IMR-90 (cell line): ENCODE results near the gene GRHL3. TPM values are rescaled to one million over a fixed set of nuclear protein-coding genes. Genes with fewer than 3 reads are reported as not detected.
A peak's percentile ranks its signal among the peaks of the same experiment; 100 is the strongest.

Experiments
- ATAC-seq: fragments of 200-7000 bp; cut with Tn5 transposase; 2 replicates; pipeline ENCODE4 v1.9.1; 2020; ENCODE audit warnings: low read depth, mild to moderate bottlenecking, moderate library complexity
- BruUV-seq: library from RNA; stranded (reverse); fragments of 400-500 nt; replicated peaks from 2 replicates; lab custom pipeline; 2021; lab: Mats Ljungman, UMichigan
- CTCF ChIA-PET: fragments of 300-600 bp; formaldehyde crosslinking; extraction: SDS; loops from one replicate; lab custom pipeline; 2021; ENCODE audit warnings: antibody characterized with exemption; lab: Yijun Ruan, JAX
- POLR2A ChIA-PET: fragments of 300-600 bp; sonication (Branson Sonifier 250); formaldehyde crosslinking; loops from one replicate; lab custom pipeline; 2022; ENCODE audit warnings: antibody characterized with exemption; ENCODE audit not compliant: unreplicated experiment; lab: Charles Lee
- DNase-seq: peaks from one replicate; pipeline ENCODE4 v3.0.0; 2013
- H2AFZ ChIP-seq: replicated peaks from 2 replicates; pipeline ENCODE3; 2013; ENCODE audit warnings: low read length, mild to moderate bottlenecking; ENCODE audit not compliant: poor library complexity
- H2AK5ac ChIP-seq: 2 replicates; pipeline ENCODE4 v1.6.1; 2013; ENCODE audit warnings: low read depth, low read length, inconsistent platforms
- H2AK9ac ChIP-seq: replicated peaks from 2 replicates; pipeline ENCODE3; 2013; ENCODE audit warnings: mild to moderate bottlenecking, low read depth, low read length, moderate library complexity; ENCODE audit not compliant: poor library complexity
- H2BK120ac ChIP-seq: 2 replicates; pipeline ENCODE4 v1.6.1; 2013; ENCODE audit warnings: low read depth, low read length, inconsistent platforms
- H2BK15ac ChIP-seq: 3 replicates; pipeline ENCODE4 v1.6.1; 2013; ENCODE audit warnings: low read depth, low read length, inconsistent platforms
- H2BK20ac ChIP-seq: 2 replicates; pipeline ENCODE4 v1.6.1; 2013; ENCODE audit warnings: low read depth, mild to moderate bottlenecking, inconsistent platforms, low read length, moderate library complexity
- H2BK5ac ChIP-seq: 2 replicates; pipeline ENCODE4 v1.6.1; 2013; ENCODE audit warnings: mild to moderate bottlenecking, low read depth, low read length, inconsistent platforms; ENCODE audit not compliant: poor library complexity, severe bottlenecking
- H3K14ac ChIP-seq: replicated peaks from 2 replicates; pipeline ENCODE4 v1.6.1; 2013; ENCODE audit warnings: low read depth, low read length, inconsistent platforms
- H3K18ac ChIP-seq: 2 replicates; pipeline ENCODE4 v1.6.1; 2013; ENCODE audit warnings: low read depth, low read length, control low read depth
- H3K23ac ChIP-seq: 2 replicates; pipeline ENCODE4 v1.6.1; 2013; ENCODE audit warnings: low read depth, low read length, inconsistent platforms
- H3K27ac ChIP-seq: 2 replicates; pipeline ENCODE4 v1.5.1; 2013; ENCODE audit warnings: mild to moderate bottlenecking, control low read depth, low read length; ENCODE audit not compliant: insufficient read depth
- H3K27me3 ChIP-seq: 2 replicates; pipeline ENCODE4 v1.6.1; 2013; ENCODE audit warnings: low read length; ENCODE audit not compliant: control insufficient read depth, insufficient read depth
- H3K36me3 ChIP-seq: 2 replicates; pipeline ENCODE4 v1.6.1; 2013; ENCODE audit warnings: low read length, mixed read lengths; ENCODE audit not compliant: control insufficient read depth, insufficient read depth
- H3K4ac ChIP-seq: 2 replicates; pipeline ENCODE4 v1.6.1; 2013; ENCODE audit warnings: low read depth, low read length, inconsistent platforms
- H3K4me1 ChIP-seq: 2 replicates; pipeline ENCODE4 v1.6.1; 2013; ENCODE audit warnings: low read length, mixed read lengths; ENCODE audit not compliant: control insufficient read depth, insufficient read depth
- H3K4me2 ChIP-seq: 2 replicates; pipeline ENCODE4 v1.6.1; 2013; ENCODE audit warnings: low read depth, mild to moderate bottlenecking, control low read depth, low read length, moderate library complexity
- H3K4me3 ChIP-seq: 2 replicates; pipeline ENCODE4 v1.5.1; 2013; ENCODE audit warnings: low read depth, mild to moderate bottlenecking, control low read depth, low read length, moderate library complexity; ENCODE audit not compliant: insufficient read depth
- H3K56ac ChIP-seq: 2 replicates; pipeline ENCODE4 v1.6.1; 2013; ENCODE audit warnings: low read length, inconsistent platforms; ENCODE audit not compliant: insufficient read depth; ENCODE audit errors: extremely low read depth
- H3K79me1 ChIP-seq, 2 experiments: 2 replicates each; pipeline ENCODE4 v1.6.1; 2013; ENCODE audit warnings: low read length in 2 of 2, inconsistent platforms in 1 of 2, low read depth in 1 of 2
- H3K9ac ChIP-seq: 2 replicates; pipeline ENCODE4 v1.6.1; 2013; ENCODE audit warnings: low read depth, low read length, control low read depth
- H3K9me1 ChIP-seq: 2 replicates; pipeline ENCODE4 v1.6.1; 2013; ENCODE audit warnings: low read length, inconsistent platforms; ENCODE audit not compliant: insufficient read depth
- H3K9me3 ChIP-seq: 2 replicates; pipeline ENCODE4 v1.6.1; 2013; ENCODE audit warnings: low read length; ENCODE audit not compliant: control insufficient read depth, insufficient read depth
- H4K20me1 ChIP-seq: 2 replicates; pipeline ENCODE4 v1.6.1; 2013; ENCODE audit warnings: low read length, inconsistent platforms; ENCODE audit not compliant: insufficient read depth
- H4K5ac ChIP-seq: 2 replicates; pipeline ENCODE4 v1.6.1; 2013; ENCODE audit warnings: mild to moderate bottlenecking, low read depth, low read length, control low read depth
- H4K8ac ChIP-seq, 2 experiments: 2 replicates each; pipeline ENCODE4 v1.6.1; 2013; ENCODE audit warnings: low read depth in 2 of 2, low read length in 2 of 2, control low read depth in 1 of 2, inconsistent platforms in 1 of 2
- H4K91ac ChIP-seq: 2 replicates; pipeline ENCODE4 v1.6.1; 2013; ENCODE audit warnings: low read depth, low read length, inconsistent platforms; ENCODE audit not compliant: insufficient read depth
- CEBPB ChIP-seq: IDR thresholded peaks from 2 replicates; pipeline ENCODE4 v1.6.1; 2012; ENCODE audit warnings: low read depth, low read length, improper control_type of control experiment
- CTCF ChIP-seq: conservative IDR thresholded peaks from 2 replicates; pipeline ENCODE4 v1.5.1; 2012; ENCODE audit warnings: mild to moderate bottlenecking, low read depth, low read length, improper control_type of control experiment
- WGBS, 2 experiments: methylation state at CpG; one replicate each; pipeline versions ENCODE4 v1.1.5 to v1.1.7; 2013; ENCODE audit warnings: missing lambda C conversion rate in 2 of 2; ENCODE audit not compliant: insufficient read length in 1 of 2; ENCODE audit errors: extremely low coverage in 2 of 2; 5-methylcytosine and 5-hydroxymethylcytosine counted together
- dilution Hi-C: fragments of 300-500 bp; cut with HindIII; formaldehyde crosslinking; loops from one replicate; pipeline ENCODE4 v1.14.3; 2018; ENCODE audit warnings: low sequenced_read_pairs; ENCODE audit not compliant: unreplicated experiment
- in situ Hi-C: fragments of 300-500 bp; cut with MboI; formaldehyde crosslinking; loops from 3 replicates; pipeline ENCODE4 v1.14.3; 2019; ENCODE audit warnings: low sequenced_read_pairs, inconsistent platforms, mixed read lengths
- intact Hi-C: fragments of 100-400 bp; cut with micrococcal nuclease; formaldehyde crosslinking; loops from 2 replicates; pipeline ENCODE4 v1.10.0; 2022
- polyA plus RNA-seq, 3 experiments: library from polyadenylated mRNA; depleted of rRNA; stranded (reverse); fragments of >200 nt; gene quantifications; 2 replicates each; pipeline ENCODE4 v1.2.3, GENCODE V29; 2012; ENCODE audit warnings: low replicate concordance in 1 of 3
- total RNA-seq: library from RNA; depleted of rRNA; stranded (reverse); fragments of >200 nt; gene quantifications from 2 replicates; pipeline ENCODE4 v1.2.3, GENCODE V29; 2012

Gene GRHL3
- total and polyA plus RNA-seq, 2 of the 4 experiments (the other 2 are of a cell fraction) = not detected

GRCh38 chr1:24327891-24328290, 8.7 kb downstream of the GRHL3 start:
- Histone ChIP-seq H2AFZ (no peak overlapping the region), H4K8ac (no peak overlapping the region; a peak in 1 of 4 replicates), H4K20me1 (no peaks in the 10 kb centered on the region), H3K27ac (no peak overlapping the region), H2BK120ac (no peak overlapping the region; the same call in 1 of the 2 replicates), H3K56ac (no peak overlapping the region), H3K18ac (peak overlapping the region; percentile 46; the same call in 1 of the 2 replicates), H4K91ac (no peak overlapping the region), H3K27me3 (peaks cover 34% of the 10 kb centered on the region), H3K36me3 (no peaks in the 10 kb centered on the region), H2AK5ac (peak overlapping the region; percentile 13; the same call in 1 of the 2 replicates), H3K4ac (peak overlapping the region; percentile 50; the same call in 1 of the 2 replicates), H3K14ac (no peak overlapping the region; the same call in 1 of the 2 replicates), H4K5ac (no peak overlapping the region), H3K79me1 (no peaks in the 10 kb centered on the region), H2BK15ac (no peak overlapping the region), H2BK20ac (peak overlapping the region; percentile 31; the same call in 1 of the 2 replicates), H3K23ac (no peak overlapping the region), H3K9ac (no peak overlapping the region), H3K9me1 (peaks cover 14% of the 10 kb centered on the region), H2AK9ac (no peak overlapping the region), H3K9me3 (no peaks in the 10 kb centered on the region), H3K4me2 (no peak overlapping the region; the same call in 1 of the 2 replicates), H2BK5ac (no peak overlapping the region), H3K4me3 (no peak overlapping the region), H3K4me1 (peaks cover 17% of the 10 kb centered on the region)
- ChIA-PET POLR2A (no interaction called here), CTCF (no interaction called here)
- intact Hi-C loops = no loop called here
- dilution Hi-C loops = no loop called here
- TF ChIP-seq CEBPB (peak; percentile 43; the same call in 1 of the 2 replicates), CTCF (no peak)
- DNase-seq = peak; percentile 44
- in situ Hi-C loops = no loop called here
- ATAC-seq = no peak
- no TSS peak for BruUV-seq
- no CpG with 5 or more reads among the region's 2 CpGs for WGBS, 2 experiments
